Astrocyte (in vitro differentiated cells and primary cell): ENCODE data around the gene LAMB2. TPM values are rescaled to one million over a fixed set of nuclear protein-coding genes. Genes with fewer than 3 reads are reported as not detected.
A peak's percentile ranks its signal among the peaks of the same experiment; 100 is the strongest.

ENCODE experiments used
- DNase-seq: peaks from one replicate; pipeline ENCODE4 v3.0.0-alpha.2; 2010; ENCODE audit warnings: low read depth
- FAIRE-seq: peaks from 2 replicates; lab custom pipeline; 2011; peaks lifted over from hg19 to GRCh38; lab: Jason Lieb, UNC
- H2AFZ ChIP-seq: 2 replicates; pipeline ENCODE4 v1.6.0; 2012; ENCODE audit warnings: low read depth, low read length, inconsistent platforms
- H3K27ac ChIP-seq: 2 replicates; pipeline ENCODE4 v1.5.1; 2011; ENCODE audit warnings: low read depth, low read length, inconsistent platforms
- H3K27me3 ChIP-seq: 2 replicates; pipeline ENCODE4 v1.6.0; 2011; ENCODE audit warnings: low read length, inconsistent platforms; ENCODE audit not compliant: insufficient read depth
- H3K36me3 ChIP-seq: 2 replicates; pipeline ENCODE4 v1.5.1; 2011; ENCODE audit warnings: low read length, inconsistent platforms; ENCODE audit not compliant: insufficient read depth
- H3K4me1 ChIP-seq: 2 replicates; pipeline ENCODE4 v1.5.1; 2011; ENCODE audit warnings: low read length, inconsistent platforms; ENCODE audit not compliant: insufficient read depth
- H3K4me2 ChIP-seq: 2 replicates; pipeline ENCODE4 v1.6.0; 2012; ENCODE audit warnings: low read length, inconsistent platforms
- H3K4me3 ChIP-seq: 2 replicates; pipeline ENCODE4 v1.5.1; 2011; ENCODE audit warnings: low read depth, mild to moderate bottlenecking, low read length, inconsistent platforms; ENCODE audit not compliant: insufficient read depth
- H3K79me2 ChIP-seq: 2 replicates; pipeline ENCODE4 v1.6.0; 2012; ENCODE audit warnings: mild to moderate bottlenecking, low read length, inconsistent platforms; ENCODE audit not compliant: insufficient read depth
- H3K9ac ChIP-seq: 2 replicates; pipeline ENCODE4 v1.6.0; 2012; ENCODE audit warnings: mild to moderate bottlenecking, low read length, inconsistent platforms
- H3K9me3 ChIP-seq: 2 replicates; pipeline ENCODE4 v1.5.1; 2012; ENCODE audit warnings: low read depth, mild to moderate bottlenecking, low read length, inconsistent platforms; ENCODE audit not compliant: insufficient read depth
- H4K20me1 ChIP-seq: 2 replicates; pipeline ENCODE4 v1.6.0; 2012; ENCODE audit warnings: low read length, inconsistent platforms; ENCODE audit not compliant: insufficient read depth
- H3K27ac Mint-ChIP-seq: one replicate; pipeline ENCODE4 v1.8.0; 2021; ENCODE audit warnings: mild to moderate bottlenecking, mixed read lengths; ENCODE audit not compliant: unreplicated experiment
- H3K27me3 Mint-ChIP-seq: one replicate; pipeline ENCODE4 v1.8.0; 2021; ENCODE audit warnings: low read depth, mixed read lengths; ENCODE audit not compliant: unreplicated experiment
- H3K36me3 Mint-ChIP-seq: one replicate; pipeline ENCODE4 v1.8.0; 2021; ENCODE audit warnings: low read depth, mixed read lengths; ENCODE audit not compliant: unreplicated experiment
- H3K4me1 Mint-ChIP-seq: one replicate; pipeline ENCODE4 v1.8.0; 2021; ENCODE audit warnings: low read depth, mixed read lengths; ENCODE audit not compliant: unreplicated experiment
- H3K4me3 Mint-ChIP-seq: one replicate; pipeline ENCODE4 v1.8.0; 2021; ENCODE audit warnings: mild to moderate bottlenecking, moderate library complexity, mixed read lengths; ENCODE audit not compliant: unreplicated experiment
- H3K9me3 Mint-ChIP-seq: one replicate; pipeline ENCODE4 v1.8.0; 2021; ENCODE audit warnings: mild to moderate bottlenecking, mixed read lengths; ENCODE audit not compliant: unreplicated experiment
- CTCF ChIP-seq: IDR thresholded peaks from 2 replicates; pipeline ENCODE4 v1.5.1; 2011; ENCODE audit warnings: low read depth, mild to moderate bottlenecking, inconsistent platforms, low read length, moderate library complexity; ENCODE audit not compliant: insufficient read depth
- EZH2 ChIP-seq: IDR thresholded peaks from 2 replicates; pipeline ENCODE4 v1.6.1; 2012; ENCODE audit warnings: mild to moderate bottlenecking, low read length, inconsistent platforms; ENCODE audit not compliant: insufficient read depth
- total RNA-seq: library from RNA; stranded (reverse); gene quantifications from 2 replicates; pipeline ENCODE4 v1.2.1, GENCODE V29; 2021

The LAMB2 gene
- total RNA-seq, 1 donor from 2014 or later: 344 TPM

DNA sequence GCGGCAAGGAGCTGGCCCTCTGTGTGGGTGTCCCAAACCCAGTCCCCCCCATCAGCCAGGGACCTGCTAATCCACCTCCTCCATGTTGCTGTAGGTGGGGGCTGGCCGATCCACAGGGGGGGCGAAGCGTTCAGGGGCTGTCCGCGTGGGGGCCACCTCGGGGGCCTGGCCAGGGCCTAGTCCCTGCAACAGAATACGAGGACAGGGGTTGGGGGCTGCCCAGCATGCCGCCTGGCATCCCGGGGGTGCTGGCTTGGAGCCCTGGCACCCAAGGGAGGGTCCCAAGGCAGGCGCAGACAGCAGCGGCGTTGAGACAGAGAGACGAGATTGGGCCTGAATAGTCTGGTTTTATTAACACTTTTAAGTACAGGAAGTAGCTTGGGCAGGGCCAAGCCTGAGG lies 24.5 kb downstream of the LAMB2 start:
- no peaks in the 10 kb centered on the region for H3K9me3 ChIP-seq
- Mint-ChIP-seq H3K4me3 (no peak overlapping the region), H3K36me3 (peaks cover 12% of the 10 kb centered on the region), H3K27me3 (no peaks in the 10 kb centered on the region), H3K27ac (no peak overlapping the region), H3K4me1 (peaks cover 11% of the 10 kb centered on the region), H3K9me3 (no peaks in the 10 kb centered on the region)
- H3K36me3 ChIP-seq: peaks cover 20% of the 10 kb centered on the region
- DNase-seq: no peak
- peaks cover 17% of the 10 kb centered on the region for H3K79me2 ChIP-seq
- no peak overlapping the region for H2AFZ ChIP-seq
- no peak overlapping the region for H3K4me3 ChIP-seq
- H4K20me1 ChIP-seq: peaks cover 4% of the 10 kb centered on the region
- FAIRE-seq: no peak
- peaks cover 9% of the 10 kb centered on the region for H3K4me1 ChIP-seq
- H3K27me3 ChIP-seq: no peaks in the 10 kb centered on the region
- no peak overlapping the region for H3K9ac ChIP-seq
- H3K27ac ChIP-seq: no peak overlapping the region
- no peak for TF ChIP-seq CTCF
- TF ChIP-seq EZH2: no peak
- H3K4me2 ChIP-seq: no peak overlapping the region

GRCh38 chr3:49104427-49105291 lies 28.2 kb downstream of the LAMB2 start, which contains the start of gene QARS1:
QARS1 (minus strand) TSS chr3:49104757; CDS start chr3:49104733, 24 bp downstream.
- H3K36me3 ChIP-seq: peaks cover 29% of the 10 kb centered on the region
- Mint-ChIP-seq H3K27ac (peak within 1 kb of the TSS; percentile 100), H3K4me3 (peak within 1 kb of the TSS; percentile 97), H3K36me3 (peaks cover 11% of the 10 kb centered on the region), H3K4me1 (peaks cover 15% of the 10 kb centered on the region), H3K9me3 (no peaks in the 10 kb centered on the region), H3K27me3 (no peaks in the 10 kb centered on the region)
- peak within 1 kb of the TSS; percentile 92 for H3K4me3 ChIP-seq
- no peaks in the 10 kb centered on the region for H3K27me3 ChIP-seq
- FAIRE-seq: peak; percentile 23
- peaks cover 35% of the 10 kb centered on the region for H3K79me2 ChIP-seq
- peak within 1 kb of the TSS; percentile 88 for H3K27ac ChIP-seq
- H3K4me2 ChIP-seq: peak within 1 kb of the TSS; percentile 99
- H4K20me1 ChIP-seq: no peaks in the 10 kb centered on the region
- TF ChIP-seq EZH2: no peak
- TF ChIP-seq CTCF: no peak
- H3K4me1 ChIP-seq: peaks cover 9% of the 10 kb centered on the region
- no peaks in the 10 kb centered on the region for H3K9me3 ChIP-seq
- peak within 1 kb of the TSS; percentile 91 for H3K9ac ChIP-seq
- H2AFZ ChIP-seq: peak within 1 kb of the TSS; percentile 95
- DNase-seq: peak; percentile 81

GRCh38 chr3:49104052-49104426 lies 28.8 kb downstream of the LAMB2 start:
- Mint-ChIP-seq H3K36me3 (peaks cover 13% of the 10 kb centered on the region), H3K4me1 (peaks cover 15% of the 10 kb centered on the region), H3K4me3 (peak overlapping the region; percentile 97), H3K9me3 (no peaks in the 10 kb centered on the region), H3K27ac (peak overlapping the region; percentile 100), H3K27me3 (no peaks in the 10 kb centered on the region)
- FAIRE-seq: no peak
- peak overlapping the region; percentile 88 for H3K27ac ChIP-seq
- no peaks in the 10 kb centered on the region for H4K20me1 ChIP-seq
- peaks cover 9% of the 10 kb centered on the region for H3K4me1 ChIP-seq
- no peaks in the 10 kb centered on the region for H3K9me3 ChIP-seq
- DNase-seq: no peak
- peaks cover 28% of the 10 kb centered on the region for H3K36me3 ChIP-seq
- peak overlapping the region; percentile 91 for H3K9ac ChIP-seq
- H3K4me2 ChIP-seq: peak overlapping the region; percentile 99
- no peaks in the 10 kb centered on the region for H3K27me3 ChIP-seq
- peak overlapping the region; percentile 92 for H3K4me3 ChIP-seq
- H3K79me2 ChIP-seq: peaks cover 36% of the 10 kb centered on the region
- H2AFZ ChIP-seq: peak overlapping the region; percentile 95
- TF ChIP-seq CTCF (no peak), EZH2 (no peak)
